HCT116 (cell line): ENCODE results near the gene MAP1LC3B. TPM values are rescaled to one million over a fixed set of nuclear protein-coding genes. Genes with fewer than 3 reads are reported as not detected.

Experiments used
- total RNA-seq: library from RNA; stranded (reverse); gene quantifications from one replicate; pipeline ENCODE4 v1.2.1, GENCODE V29; 2021; ENCODE audit not compliant: unreplicated experiment

Gene MAP1LC3B
- total RNA-seq, 1 experiment from 2014 or later: 93.8 TPM

Other genes starting within 250 kb of the MAP1LC3B start
- gene C16orf95, start 74.9 kb upstream of the MAP1LC3B start, total RNA-seq: 12.2 TPM
- 52.1 TPM for gene FBXO31, start 8.6 kb upstream of the MAP1LC3B start, total RNA-seq
- 37.8 TPM for gene ZCCHC14, start 100.7 kb downstream of the MAP1LC3B start, total RNA-seq
- 0.10 TPM for gene JPH3, start 210.2 kb downstream of the MAP1LC3B start, total RNA-seq